ENCODE data around the gene INSIG1. TPM values are rescaled to one million over a fixed set of nuclear protein-coding genes. Genes with fewer than 3 reads are reported as not detected.

The INSIG1 gene
- polyA plus RNA-seq, 1 of the 3 experiments (the other 2 are of a cell fraction): 6.4 TPM

DNA sequence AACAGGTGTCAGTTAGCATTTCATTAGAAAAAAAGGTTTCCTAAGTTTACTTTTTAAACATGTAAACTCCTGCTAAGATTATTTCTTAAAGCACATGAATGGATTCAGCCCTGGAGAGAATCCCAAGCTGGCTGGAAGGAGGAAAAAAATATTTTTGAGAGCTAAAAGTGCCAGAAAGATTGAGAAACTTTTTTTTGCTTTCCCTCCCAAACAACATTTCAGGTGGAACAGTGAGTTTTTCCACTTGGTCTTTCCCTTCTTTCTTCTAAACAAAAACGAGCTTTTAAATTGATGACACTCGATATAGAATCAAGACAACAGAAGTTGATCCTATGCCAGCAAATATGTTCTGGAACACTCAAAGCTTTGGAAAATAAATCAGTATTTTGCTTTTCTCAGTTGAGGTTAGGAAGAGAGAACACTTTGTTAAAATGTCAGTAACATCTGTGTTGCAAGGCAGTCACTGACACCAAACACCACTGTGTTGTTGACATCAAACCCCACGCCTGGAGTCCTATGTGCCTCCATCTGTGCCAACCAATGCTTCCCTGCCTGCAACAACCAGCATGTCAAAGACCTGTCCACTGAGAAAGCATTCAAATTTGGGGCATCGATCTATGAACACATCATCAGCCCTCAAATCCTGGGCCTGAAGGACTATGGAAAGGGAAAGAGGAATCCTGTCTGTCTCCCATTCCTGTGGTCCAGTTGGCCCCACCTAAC, 22.9 kb upstream of the INSIG1 start:
- 34% methylated on average over 4 of the region's 4 CpGs for WGBS (ENCODE audit: low lambda C conversion rate)
- POLR2A ChIA-PET: no interaction called here
- CTCF ChIA-PET: interaction anchor here (1.5 kb wide), 1 partner anchor 348 kb away, joined by 3 read pairs; no protein-coding TSS in a partner anchor
- DNase-seq: no peak
- no peaks in the 10 kb centered on the region for H3K79me2 ChIP-seq (ENCODE audit: insufficient read depth)
- TF ChIP-seq FOXJ3 (CRISPR knock-in tag; IDR thresholded peaks at IDR 0.05): no peak
- no peak for TF ChIP-seq TCF12 (IDR thresholded peaks at IDR 0.05)
- no peak for TF ChIP-seq POLR2AphosphoS5 (IDR thresholded peaks at IDR 0.05; ENCODE audit: low read depth, low read length)
- no peak for TF ChIP-seq RAD21 (IDR thresholded peaks at IDR 0.05; ENCODE audit: low read length)
- TF ChIP-seq NFIC (IDR thresholded peaks at IDR 0.05; ENCODE audit: borderline replicate concordance): no peak
- TF ChIP-seq CHD2 (IDR thresholded peaks at IDR 0.05; ENCODE audit: low read length, partially characterized antibody): no peak
- TF ChIP-seq, protein P1, sequence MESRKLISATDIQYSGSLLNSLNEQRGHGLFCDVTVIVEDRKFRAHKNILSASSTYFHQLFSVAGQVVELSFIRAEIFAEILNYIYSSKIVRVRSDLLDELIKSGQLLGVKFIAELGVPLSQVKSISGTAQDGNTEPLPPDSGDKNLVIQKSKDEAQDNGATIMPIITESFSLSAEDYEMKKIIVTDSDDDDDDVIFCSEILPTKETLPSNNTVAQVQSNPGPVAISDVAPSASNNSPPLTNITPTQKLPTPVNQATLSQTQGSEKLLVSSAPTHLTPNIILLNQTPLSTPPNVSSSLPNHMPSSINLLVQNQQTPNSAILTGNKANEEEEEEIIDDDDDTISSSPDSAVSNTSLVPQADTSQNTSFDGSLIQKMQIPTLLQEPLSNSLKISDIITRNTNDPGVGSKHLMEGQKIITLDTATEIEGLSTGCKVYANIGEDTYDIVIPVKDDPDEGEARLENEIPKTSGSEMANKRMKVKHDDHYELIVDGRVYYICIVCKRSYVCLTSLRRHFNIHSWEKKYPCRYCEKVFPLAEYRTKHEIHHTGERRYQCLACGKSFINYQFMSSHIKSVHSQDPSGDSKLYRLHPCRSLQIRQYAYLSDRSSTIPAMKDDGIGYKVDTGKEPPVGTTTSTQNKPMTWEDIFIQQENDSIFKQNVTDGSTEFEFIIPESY (IDR thresholded peaks at IDR 0.05; ENCODE audit: borderline replicate concordance, low read depth): no peak
- H3K9me2 ChIP-seq: no peaks in the 10 kb centered on the region
- H3K4me3 ChIP-seq (ENCODE audit: low read depth in 2 of 2, low read length in 1 of 2): no peak overlapping the region
- no peak overlapping the region for H2AFZ ChIP-seq (ENCODE audit: low read depth)
- no peaks in the 10 kb centered on the region for H3F3A ChIP-seq (replicated peaks; ENCODE audit: insufficient read depth)
- no peak overlapping the region for H3K4me2 ChIP-seq
- peaks cover 11% of the 10 kb centered on the region for H3K27me3 ChIP-seq (ENCODE audit: insufficient read depth)
- H3K4me1 ChIP-seq (ENCODE audit: control insufficient read depth in 1 of 2, insufficient read depth in 2 of 2, low read depth in 1 of 2, low read length in 1 of 2): no peaks in the 10 kb centered on the region
- no peak overlapping the region for H3K9ac ChIP-seq
- H3K36me3 ChIP-seq (replicated peaks in 1 of 2; ENCODE audit: control insufficient read depth in 1 of 2, insufficient read depth in 2 of 2, low read length in 1 of 2): no peaks in the 10 kb centered on the region
- no peak overlapping the region for H3K27ac ChIP-seq (ENCODE audit: low read depth in 2 of 2, low read length in 1 of 2)
- H3K9me3 ChIP-seq: no peaks in the 10 kb centered on the region
- H4K20me1 ChIP-seq (ENCODE audit: insufficient read depth): no peaks in the 10 kb centered on the region

DNA sequence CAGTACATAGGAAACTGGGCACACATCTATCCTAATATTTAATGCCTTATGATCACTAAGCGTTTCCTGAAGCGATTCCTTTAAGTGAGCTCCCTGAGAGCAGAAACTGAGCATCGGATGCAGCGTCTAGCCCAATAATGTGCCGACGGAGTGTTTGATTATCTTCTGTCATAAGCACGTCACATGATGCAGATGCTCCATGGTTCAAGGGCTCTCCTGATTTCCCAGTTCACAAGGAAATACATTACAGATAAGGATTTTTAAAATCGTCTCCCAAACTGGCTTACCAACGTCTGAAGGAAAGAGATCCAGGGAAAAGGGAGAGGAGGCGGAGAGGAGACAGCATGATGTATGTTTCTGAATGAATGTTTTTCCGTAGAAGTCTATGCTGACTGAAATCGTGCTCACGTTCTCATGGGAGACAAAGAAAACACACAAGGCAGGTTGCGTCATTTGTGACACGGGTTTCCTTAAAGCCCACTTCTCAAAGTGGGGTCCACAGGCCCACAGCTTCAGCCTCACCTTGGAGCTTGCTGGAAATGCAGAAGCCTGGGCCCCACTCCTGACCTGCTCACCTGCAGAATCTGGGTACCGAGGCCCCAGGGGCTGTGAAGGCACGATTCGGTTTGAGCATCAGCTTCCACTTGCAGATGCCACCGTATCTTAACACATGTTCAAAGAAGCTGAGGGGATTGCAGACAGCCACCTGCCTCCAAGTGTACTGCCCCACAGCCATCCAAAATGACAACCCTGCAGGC, 21.5 kb upstream of the INSIG1 start:
- Histone ChIP-seq H3K36me3 (replicated peaks in 1 of 2; ENCODE audit: control insufficient read depth in 1 of 2, insufficient read depth in 2 of 2, low read length in 1 of 2) (no peaks in the 10 kb centered on the region), H4K20me1 (ENCODE audit: insufficient read depth) (no peaks in the 10 kb centered on the region), H3K4me1 (ENCODE audit: control insufficient read depth in 1 of 2, insufficient read depth in 2 of 2, low read depth in 1 of 2, low read length in 1 of 2) (no peaks in the 10 kb centered on the region), H3K27me3 (ENCODE audit: insufficient read depth) (peaks cover 24% of the 10 kb centered on the region), H3K9me2 (no peaks in the 10 kb centered on the region), H3F3A (replicated peaks; ENCODE audit: insufficient read depth) (no peaks in the 10 kb centered on the region), H3K9me3 (no peaks in the 10 kb centered on the region), H2AFZ (ENCODE audit: low read depth) (no peak overlapping the region), H3K79me2 (ENCODE audit: insufficient read depth) (no peaks in the 10 kb centered on the region), H3K4me2 (no peak overlapping the region), H3K9ac (no peak overlapping the region), H3K27ac (ENCODE audit: low read depth in 2 of 2, low read length in 1 of 2) (no peak overlapping the region), H3K4me3 (ENCODE audit: low read depth in 2 of 2, low read length in 1 of 2) (no peak overlapping the region)
- CTCF ChIA-PET: interaction anchor here (1.1 kb wide), 1 partner anchor 20 kb away, joined by 3 read pairs; no protein-coding TSS in a partner anchor
- WGBS (ENCODE audit: low lambda C conversion rate): 64% methylated on average over 18 of the region's 19 CpGs
- POLR2A ChIA-PET: no interaction called here
- DNase-seq: no peak
- TF ChIP-seq NFIC (IDR thresholded peaks at IDR 0.05; ENCODE audit: borderline replicate concordance) (no peak), EP300 (IDR thresholded peaks at IDR 0.05; ENCODE audit: borderline replicate concordance in 1 of 2, low read depth in 1 of 2, low read length in 1 of 2) (no peak), EZH2phosphoT487 (IDR thresholded peaks at IDR 0.05; ENCODE audit: borderline replicate concordance, low read depth) (no peak), SMC3 (IDR thresholded peaks at IDR 0.05; ENCODE audit: low read depth, low read length) (no peak), TEAD4 (IDR thresholded peaks at IDR 0.05; ENCODE audit: borderline replicate concordance, insufficient read depth) (no peak)

Measured in SK-N-SH (cell line).